CD1c-positive myeloid dendritic cell (primary cell): ENCODE results near the gene PIK3R3.
"Not testable (repeated sequence)": the region's sequence is repeated elsewhere in the genome, so short reads cannot be mapped to it uniquely, and the experiment has no call there.

Experiments used
- DNase-seq: peaks from one replicate; pipeline ENCODE4 v3.0.0-alpha.2; 2016; ENCODE audit errors: extremely low spot score

The PIK3R3 gene

DNA sequence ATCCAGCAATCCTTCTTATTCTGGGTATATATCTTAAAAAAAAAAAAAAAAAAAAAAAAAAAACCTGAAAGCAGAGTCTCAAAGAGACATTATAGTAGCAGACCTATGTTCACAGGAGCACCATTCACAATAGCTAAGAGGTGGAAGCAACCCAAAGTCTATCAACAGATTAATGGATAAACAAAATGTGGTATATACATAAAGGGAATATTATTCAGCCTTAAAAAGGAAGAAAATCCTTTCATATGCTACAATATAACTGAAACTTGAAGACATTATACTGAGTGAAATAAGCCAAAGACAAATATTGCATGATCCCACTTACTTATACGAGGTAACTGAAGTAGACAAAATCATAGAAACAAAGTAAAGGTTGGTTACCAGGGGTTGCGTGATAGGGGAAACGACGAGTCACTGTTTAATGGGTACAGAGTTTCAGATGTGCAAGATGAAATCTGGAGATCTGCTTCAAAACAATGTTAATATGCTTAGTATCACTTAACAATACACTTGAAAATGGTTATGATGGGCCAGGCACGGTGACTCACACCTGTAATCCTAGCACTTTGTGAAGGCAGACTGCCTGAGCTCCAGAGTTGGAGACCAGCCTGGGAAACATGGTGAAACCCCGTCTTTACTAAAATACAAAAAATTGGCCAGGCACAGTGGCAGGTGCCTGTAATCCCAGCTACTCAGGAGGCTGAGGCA is 29.5 kb downstream of the PIK3R3 start:
- no peak for DNase-seq

DNA sequence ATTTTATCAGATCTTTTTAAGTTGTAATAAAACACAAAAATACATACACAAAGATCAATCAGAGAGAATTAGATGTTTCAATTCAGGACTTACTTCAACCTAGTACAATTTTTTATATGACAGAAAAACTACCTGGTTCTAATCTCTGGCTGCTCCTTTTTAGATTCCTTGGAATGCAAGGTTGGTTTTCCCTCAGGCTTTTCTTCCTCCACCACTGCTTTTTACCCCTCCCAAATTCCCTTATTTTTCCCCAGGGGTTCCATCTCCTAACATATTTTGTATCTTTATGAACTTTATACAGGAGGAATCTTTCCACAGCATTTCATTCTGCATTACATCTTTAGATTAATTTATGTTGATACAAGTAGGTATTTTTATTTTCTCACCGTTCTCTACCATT is 33.2 kb downstream of the PIK3R3 start:
- no peak for DNase-seq

DNA sequence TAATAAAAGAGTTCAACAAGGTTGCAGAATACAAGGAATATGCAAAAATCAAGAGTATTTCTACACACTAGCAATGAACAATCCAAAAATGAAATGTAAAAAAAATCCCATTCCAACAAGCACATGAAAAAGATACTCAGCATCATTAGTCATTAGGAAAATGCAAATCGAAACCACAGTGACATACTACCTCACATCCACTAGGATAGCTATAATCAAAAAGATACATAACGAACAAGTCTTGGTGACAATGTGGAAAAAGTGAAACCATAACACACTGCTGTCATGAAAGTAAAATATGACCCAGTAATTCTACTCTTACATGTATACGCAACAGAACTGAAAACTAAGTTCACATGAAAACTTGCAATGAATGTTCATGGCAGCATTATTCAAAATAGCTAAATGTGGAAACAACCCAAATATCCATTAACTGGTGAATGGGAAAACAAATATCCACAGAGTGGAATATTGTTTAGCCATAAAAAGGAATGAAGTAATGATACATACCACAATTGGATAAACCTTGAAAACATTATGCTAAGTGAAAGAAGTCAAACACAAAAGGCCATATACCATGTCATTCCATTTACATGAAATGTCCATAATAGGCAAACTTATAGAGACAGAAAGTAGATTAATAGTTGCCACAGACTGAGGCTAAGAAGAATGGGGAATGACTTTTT is 34.3 kb downstream of the PIK3R3 start:
- no peak for DNase-seq

DNA sequence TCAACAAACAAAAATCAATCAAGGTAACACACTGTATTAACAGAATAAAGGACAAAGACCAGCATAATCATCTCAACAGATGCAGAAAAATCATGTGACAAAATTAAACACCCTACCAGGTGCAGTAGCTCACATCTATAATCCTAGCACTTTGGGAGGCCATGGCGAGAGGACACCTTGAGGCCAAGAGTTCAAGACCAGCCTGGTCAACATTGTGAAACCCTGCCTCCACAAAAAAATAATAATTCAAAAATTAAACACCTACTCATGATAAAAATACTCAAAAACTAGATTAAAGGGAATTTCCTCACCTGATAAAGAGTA is 35.3 kb downstream of the PIK3R3 start:
- no peak for DNase-seq

DNA sequence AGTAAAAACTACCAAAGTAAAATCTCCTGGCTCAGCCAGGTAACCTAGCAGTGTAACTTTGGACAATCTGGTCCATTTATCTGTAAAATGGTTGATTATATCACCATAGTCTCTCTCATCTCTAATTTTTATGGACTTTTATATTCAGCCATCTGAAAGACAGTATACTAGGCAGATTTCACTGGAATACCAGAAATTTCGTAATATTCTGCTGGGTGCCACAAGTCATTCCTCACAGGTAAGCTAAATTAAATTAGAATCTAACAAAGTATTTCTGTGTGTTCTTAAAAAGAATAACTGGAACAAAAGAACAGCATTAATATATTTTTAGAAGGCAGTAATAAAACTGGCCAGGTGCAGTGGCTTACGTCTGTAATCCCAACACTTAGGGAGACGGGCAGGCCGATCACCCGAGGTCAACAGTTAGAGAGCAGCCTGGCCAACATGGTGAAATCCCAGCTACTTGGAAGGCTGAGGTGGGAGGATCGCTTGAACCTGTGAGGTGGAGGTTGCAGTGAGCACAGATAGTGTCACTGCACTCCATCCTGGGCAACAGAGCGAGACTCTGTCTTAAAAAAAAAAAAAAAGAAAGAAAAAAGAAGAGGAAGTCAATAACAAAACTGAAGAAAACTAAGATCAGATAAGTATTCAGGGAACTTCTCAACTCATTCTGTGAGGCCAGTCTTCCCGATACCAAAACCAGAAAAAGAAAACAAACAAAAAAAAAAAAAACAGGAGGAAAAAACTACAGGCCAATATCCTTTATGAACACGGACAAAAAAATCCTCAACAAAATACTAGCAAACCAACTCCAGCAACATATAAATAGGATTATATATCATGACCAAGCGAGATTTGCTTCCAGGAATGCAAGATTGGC is 35.9 kb downstream of the PIK3R3 start:
- DNase-seq = no peak

DNA sequence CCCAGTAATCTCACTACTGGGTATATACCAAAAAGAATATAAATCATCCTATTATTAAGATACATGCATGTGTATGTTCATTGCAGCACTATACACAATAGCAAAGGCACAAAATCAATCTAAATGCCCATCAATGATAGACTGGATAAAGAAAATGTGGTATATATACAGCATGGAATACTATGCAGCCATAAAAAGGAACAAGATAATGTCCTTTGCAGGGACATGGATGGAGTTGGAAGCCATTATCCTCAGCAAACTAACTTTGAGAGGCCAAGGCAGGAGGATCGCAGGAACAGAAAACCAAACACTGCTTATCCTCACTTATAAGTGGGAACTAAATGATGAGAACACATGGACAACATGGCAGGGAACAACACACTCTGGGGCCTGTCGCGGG is 37.3 kb downstream of the PIK3R3 start:
- DNase-seq = not testable (repeated sequence)

DNA sequence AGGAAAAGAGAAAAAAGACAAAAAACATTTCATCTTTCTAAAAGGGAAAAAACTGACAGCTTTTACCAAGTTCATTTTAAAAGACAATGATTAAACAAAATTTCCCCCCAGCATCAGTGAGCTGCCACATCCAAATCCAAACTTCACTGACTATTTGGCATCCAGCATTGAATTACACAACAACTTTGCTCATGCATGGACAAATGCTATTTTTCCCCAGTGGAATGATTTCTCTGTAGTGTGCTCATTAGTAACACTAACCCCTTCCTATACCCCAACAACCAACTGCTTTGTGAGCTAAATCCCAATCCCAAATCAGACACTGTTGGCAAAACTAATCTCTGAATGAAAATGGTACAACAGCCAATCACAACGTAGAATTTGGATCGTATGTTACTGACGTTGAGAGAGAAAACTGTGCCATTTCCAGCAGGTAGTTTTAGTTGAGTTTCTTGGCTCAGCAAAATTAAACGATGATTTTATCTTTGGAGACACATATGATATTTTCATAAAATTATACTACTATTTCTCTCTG is 37.9 kb downstream of the PIK3R3 start:
- DNase-seq = no peak

DNA sequence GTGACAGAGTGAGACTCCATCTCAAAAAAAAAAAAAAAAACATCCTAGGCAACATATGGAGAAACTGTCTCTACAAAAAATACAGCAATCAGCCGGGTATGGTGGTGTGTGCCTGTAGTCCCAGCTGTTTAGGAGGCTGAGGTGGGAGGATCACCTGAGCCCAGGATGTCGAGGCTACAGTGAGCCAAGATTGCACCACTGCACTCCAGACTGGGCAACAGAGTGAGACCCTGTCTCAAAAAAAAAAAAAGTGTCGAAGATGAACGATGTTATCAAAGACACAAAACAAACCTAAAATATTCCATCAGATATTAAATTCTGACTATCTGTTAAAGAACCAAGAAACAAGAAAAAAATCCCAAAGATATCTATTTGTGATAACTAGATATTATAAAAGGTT is 38.6 kb downstream of the PIK3R3 start:
- not testable (repeated sequence) for DNase-seq

DNA sequence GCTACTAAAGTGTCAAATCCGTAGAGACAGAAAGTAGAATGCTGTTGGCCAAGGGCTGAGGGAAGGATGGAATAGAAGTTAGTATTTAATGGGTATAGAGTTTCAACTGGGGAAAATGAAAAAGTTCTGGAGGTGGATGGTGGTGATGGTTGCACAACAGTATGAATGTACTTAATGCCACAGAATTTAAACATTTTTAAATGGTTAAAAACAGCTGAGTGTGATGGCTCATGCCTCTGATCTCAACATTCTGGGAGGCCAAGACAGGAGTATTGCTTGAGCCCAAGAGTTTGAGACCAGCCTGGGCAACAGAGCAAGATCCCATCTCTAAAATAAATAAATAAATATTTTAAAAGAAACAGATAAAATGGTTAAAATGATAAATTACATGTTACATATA is 44.5 kb downstream of the PIK3R3 start:
- no peak for DNase-seq

DNA sequence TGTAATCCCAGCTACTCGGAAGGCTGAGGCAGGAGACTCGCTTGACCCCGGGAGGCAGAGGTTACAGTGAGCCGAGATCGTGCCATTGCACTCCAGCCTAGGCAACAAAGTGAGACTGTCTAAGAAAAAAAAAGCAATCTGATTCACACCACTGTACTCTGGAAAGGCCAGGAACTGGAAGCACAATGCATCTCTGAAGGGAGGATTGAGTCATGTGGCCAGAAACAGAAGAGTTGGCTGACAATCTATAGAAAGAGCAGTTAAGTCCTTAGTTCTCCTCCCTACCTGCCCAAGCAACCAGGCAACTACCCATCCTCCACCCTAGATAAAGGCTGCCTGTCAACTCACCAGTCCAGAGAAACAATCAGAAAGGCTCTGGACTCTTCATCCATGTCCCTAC is 45.9 kb downstream of the PIK3R3 start:
- DNase-seq = no peak

DNA sequence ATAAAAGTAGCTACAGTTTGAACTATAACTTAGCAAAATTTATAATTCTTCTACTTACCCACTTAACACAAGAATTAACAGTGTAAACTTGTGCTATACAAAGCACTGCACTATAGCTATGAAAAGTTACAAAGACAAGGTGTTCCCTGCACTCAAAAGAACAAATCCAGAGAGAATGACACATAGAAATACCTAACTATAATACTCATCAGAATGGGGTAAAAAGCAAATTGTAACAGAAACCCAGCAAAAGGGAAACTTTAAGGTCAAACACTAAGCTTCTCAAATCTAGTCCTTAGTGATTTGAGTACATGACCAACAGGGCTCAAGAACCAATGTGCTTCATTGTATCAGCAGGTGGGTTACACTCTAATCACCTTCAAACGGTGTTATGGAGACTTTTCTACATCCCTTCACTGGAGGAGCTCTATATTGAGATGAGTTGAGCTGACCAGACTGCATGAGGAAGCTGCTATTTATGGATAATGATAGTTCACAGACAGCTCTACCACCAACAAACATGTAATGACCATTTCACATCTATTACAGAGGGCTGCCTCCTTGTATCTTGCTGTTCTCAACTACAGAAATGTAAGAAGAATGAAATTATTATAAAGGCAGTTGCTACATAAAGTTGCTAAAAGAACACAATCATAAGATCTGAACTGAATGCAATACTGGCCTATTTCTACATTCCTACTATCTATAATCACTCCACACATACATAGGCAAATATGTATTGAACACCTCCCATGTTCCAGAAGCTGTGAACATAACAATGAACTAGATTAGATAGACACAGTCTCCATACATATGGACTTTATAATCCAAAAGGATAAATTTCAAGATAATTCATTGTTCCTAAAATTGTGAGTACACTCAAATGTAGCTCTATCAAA is 47.6 kb downstream of the PIK3R3 start:
- DNase-seq = no peak

DNA sequence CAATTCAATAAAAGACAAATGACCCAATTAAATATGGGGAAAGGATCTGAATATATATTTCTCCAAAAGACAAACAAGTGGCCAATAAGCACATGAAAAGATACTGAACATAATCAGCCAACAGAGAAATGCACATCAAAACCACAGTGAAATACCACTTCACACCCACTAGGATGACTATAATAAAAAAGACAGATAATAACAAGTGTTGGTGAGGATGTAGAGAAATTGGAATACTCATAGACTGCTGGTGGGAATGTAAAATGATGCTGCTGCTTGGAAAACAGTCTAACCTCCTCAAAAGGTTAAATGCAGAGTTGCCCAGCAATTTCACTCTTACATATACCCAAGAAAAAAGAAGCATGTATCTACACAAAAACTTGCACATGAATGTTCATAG is 48.9 kb downstream of the PIK3R3 start:
- DNase-seq = no peak

DNA sequence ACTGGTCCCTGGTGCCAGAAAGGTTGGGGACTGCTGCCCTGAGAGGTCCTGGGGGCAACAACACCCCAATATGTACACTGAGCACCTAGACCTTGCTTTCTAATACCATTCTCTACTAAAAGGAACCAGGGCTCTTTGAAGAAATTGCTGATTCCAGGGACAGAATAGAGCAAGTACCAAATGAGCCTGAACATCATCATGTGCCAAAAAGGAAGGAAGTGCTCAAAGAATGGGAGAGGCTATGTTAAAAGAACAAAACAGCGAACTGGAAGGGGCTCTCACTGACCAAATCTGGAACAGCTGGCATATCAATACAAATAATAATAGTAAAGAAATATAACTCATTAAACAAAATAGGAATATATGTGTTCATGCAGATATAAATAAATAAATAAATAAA is 50.8 kb downstream of the PIK3R3 start:
- DNase-seq = no peak

DNA sequence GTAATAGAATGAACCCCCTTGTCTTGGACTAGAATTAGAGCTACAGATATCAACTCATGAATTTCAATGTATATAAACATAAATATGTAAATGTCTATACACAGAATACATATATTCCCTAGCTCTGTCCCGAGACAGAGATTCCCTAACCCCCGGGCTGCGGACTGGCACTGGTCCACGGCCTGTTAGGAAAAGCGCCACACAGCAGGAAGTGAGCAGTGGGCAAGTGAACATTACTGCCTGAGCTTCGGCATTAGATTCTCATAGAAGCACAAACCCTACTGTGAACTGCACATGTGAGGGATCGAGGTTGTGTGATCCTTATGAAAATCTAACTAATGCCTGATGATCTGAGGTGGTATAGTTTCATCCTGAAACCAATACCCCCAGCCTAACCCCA is 51.2 kb downstream of the PIK3R3 start:
- DNase-seq = no peak

DNA sequence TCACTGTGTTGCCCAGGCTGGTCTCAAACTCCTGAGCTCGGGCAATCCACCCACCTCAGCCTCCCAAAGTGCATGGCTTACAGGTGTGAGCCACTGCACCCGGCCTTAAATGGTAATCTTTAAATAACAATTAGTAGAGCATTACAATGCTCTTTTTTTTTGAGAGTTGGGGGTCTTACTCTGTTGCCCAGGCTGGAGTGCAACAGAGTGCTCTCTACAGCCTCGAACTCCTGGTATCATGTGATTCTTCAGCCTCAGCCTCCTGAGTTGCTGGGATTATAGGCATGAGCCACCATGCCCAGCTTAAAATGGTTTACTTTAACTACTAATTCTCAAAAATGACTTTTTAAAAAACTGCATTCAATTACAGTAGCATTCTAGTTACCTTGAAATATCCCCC is 52.2 kb downstream of the PIK3R3 start:
- no peak for DNase-seq

DNA sequence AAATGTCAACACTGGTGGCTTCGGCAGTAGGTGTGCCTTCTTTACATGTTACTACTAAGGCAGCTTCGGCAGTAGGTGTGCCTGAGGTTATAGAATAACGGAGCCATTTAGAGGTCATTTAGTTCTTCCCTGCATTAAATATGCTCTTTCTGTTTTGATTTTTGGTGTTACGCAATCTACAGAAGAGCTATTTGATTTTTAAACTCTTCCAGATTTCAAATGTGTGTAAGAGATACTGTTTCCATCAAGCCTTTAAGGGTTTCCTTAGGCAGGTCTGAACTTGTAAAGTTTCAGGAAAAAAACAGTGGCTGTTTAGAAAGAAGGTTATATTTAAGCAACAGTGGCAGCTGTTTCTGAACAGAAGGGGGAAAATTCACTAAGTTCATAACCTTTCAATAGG is 54.8 kb downstream of the PIK3R3 start:
- no peak for DNase-seq

DNA sequence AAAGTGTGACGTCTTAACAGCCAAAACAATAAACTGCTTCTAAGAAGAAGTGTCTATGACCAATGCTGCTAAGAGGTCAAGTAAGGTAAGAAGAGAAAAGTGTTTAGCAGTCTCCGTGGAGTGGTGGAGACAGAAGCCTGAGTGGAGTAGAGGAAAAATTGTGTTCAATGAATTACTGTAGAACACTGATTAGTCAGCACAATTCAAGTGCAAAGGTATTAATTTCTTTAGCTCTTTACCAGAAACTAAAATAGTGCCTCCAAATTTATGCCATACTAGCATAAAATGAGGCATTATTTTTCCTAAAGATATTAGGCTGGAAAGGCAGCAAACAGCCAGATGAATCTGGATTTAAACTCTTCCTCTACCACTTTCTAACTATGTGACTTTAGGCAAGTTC is 56.1 kb downstream of the PIK3R3 start:
- DNase-seq = no peak

DNA sequence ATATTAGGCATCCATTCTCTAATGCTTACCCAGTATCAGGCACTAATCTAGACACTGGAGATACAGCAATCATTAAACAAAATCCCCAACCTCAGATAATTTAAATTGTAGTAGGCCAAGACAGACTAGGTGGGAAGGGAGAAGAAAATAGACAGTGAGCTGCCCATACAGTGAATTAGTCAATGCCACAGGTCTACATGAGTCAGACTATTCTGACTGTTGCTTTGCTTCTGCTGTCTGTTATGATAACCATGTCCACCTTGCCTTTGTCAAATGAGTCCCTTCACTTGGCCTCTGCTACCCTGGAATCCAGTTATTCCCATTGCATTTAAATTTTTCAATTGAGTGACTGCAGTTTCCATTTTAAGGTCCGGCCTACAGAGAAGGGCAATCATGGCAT is 59.5 kb downstream of the PIK3R3 start:
- no peak for DNase-seq

DNA sequence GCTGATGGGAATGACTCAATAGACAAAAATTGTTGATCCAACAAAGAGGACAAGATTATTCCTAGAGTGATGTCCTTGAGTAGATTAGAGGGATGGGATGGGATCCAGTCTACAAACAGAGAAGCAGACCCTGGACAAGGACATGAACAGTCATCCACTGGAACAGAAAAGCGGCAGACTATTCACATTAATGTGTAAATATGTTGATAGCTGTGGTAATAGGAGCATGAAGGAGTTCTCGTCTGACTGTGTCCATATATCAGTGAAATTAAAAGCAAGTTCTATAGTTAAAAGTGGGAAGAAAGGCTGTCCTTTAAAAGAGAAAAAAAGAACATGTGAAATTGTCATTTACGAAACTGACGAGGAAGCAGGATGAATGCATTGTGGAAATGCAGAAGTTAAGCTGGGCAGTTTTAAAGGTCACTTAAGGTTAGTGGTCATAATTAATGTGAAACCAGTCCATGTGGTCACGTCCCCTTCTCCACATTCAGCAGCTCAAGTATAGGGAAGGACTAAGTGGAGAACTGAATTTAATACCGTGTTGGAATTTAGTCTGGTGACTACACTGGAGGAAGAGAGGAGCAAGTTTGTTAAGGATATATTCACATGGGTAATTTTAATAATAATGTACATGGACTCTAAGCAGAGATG is 62.1 kb downstream of the PIK3R3 start:
- peak; percentile 83 for DNase-seq

DNA sequence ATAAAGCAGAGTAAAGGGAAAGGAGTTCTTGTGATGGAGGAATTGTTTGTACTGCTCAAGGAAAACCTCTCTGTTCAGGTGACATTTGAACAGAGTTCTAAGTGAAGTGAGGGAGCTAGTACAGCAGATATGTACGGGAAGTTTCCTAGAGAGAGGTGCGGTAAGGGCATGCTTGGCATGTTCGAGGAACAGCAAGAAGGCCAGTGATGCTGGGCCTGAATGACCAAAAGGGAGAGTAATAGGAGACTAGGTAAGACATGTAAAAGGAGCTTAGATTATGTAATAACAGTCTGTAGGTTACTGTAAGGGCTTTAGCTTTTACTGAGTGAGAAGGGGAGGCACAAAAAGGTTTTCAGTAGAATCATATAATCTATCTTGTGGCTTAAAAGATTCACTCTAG is 63.9 kb downstream of the PIK3R3 start:
- no peak for DNase-seq

DNA sequence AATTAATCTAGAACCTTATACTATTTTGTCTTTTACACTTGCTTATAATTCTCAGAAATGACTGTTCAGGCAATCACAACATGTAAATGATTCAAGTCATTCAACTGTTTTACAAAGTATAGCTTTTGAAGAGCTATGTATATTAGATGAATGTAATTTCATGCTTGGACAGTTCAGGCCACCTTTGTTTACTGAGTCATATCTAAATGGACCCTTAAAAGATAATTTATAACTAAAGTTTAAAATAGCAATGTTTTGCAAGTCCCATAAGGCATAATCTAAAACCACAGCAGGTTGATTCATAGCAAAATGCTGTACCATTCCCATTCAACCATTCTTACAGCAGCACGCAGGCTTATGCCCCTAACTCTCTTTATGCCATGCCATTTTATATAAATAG is 64.8 kb downstream of the PIK3R3 start:
- DNase-seq = no peak
